Globus pallidus (tissue), 1 donor: ENCODE measurements around the gene CPEB3.
"Not testable (repeated sequence)": the region's sequence is repeated elsewhere in the genome, so short reads cannot be mapped to it uniquely, and the experiment has no call there.

Source experiments
- DNase-seq: peaks from one replicate; pipeline ENCODE4 v3.0.0-alpha.2; 2015; ENCODE audit warnings: low spot score

The CPEB3 gene

GRCh38 chr10:92102601-92103213 is 188.2 kb downstream of the CPEB3 start:
- DNase-seq: no peak

DNA sequence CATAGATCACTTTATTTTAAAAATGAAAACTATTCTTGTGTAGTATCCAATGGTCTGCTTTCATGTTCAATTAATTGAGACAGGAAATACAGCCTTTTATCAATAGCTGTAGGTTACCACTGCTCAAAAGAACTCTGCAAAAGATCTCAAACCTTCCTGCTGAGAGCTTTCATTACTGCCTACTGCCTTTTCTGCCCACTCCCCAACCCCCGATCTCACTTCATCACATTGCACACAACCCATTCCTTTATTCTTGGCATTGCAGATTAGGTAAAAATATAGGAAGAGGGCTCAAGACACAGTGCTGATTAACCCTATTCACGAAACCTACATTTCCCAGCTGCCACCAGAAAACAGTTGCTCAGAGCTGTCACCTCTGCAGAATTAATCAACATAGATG is 195.9 kb downstream of the CPEB3 start:
- DNase-seq: no peak

DNA sequence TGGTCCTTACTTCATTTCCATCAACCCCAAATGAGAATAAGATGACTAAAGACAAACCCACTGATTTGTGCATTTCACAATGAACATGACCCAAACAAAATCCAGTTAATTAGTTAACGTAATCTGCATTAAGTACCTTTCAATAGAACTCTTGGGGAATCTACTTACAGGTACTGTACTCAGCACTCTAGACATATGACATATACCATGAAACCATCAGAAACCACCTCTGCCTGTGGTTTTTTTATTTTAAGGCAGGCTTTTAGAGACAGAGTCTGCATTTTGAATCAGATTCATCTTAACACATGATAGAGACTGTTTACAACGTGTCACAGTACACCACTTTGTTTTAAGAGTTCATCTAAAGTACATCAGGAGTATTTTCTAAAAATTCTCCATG is 198.9 kb downstream of the CPEB3 start:
- DNase-seq: no peak

- peak; percentile 71 for DNase-seq
Measured at GRCh38 chr10:92087750-92088395, 203.0 kb downstream of the CPEB3 start.

DNA sequence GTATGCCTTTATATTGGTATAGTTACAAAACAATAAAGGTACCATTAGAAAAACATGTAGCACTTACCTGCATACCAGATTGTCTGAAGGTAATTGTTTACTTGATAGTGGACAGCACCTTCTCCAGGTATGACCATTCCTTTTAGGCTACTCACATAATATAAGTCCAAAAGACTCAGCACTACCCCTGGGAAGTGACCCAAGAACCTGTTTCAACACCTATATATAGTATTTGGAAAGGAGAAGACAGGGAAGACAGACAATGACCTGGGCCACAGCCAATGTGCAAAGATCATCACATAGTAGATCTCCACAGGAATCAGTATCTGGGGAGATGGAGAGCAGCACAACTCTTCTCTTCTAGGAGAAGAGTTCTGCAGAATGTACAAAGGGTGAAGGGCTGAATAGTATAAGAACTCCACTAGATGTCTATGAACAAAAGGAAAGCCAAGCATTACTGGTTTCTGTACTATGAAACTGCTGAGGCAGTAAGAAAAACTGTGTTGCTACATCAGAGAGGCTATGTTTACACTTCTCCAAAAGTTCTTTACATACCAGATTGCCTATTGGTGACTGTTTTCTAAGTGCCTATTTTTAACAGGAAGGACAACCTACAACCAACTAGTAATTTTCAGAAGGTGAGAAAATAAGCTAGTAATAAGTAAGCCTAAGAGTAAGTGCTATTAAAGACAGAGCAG is 208.1 kb downstream of the CPEB3 start:
- DNase-seq: no peak

GRCh38 chr10:92081641-92082040 is 209.2 kb downstream of the CPEB3 start:
- no peak for DNase-seq

- DNase-seq: no peak
Measured at GRCh38 chr10:92080244-92080643, 210.6 kb downstream of the CPEB3 start.

DNA sequence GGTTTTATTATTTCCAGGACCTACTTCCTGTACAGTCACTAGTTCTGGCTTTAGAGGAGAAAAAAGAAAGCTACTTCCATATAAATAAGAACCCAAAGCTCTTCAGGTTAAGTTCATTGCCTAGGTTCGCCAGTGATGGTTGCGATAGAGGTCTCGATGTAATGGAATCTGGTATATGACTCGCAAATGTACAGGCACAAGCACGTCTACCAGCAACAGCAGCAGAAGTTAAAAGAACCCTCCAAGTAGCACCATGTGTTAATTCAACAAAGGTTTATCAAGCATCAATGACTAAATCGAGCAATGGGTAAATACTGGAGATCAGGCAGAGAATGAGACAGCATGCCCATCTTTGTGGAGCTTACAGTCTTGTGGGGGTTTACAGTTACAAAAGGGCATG is 211.9 kb downstream of the CPEB3 start:
- no peak for DNase-seq

- DNase-seq: no peak
Measured at GRCh38 chr10:92076722-92077121, 214.2 kb downstream of the CPEB3 start.

- DNase-seq: no peak
Measured at GRCh38 chr10:92075829-92076228, 215.0 kb downstream of the CPEB3 start.

GRCh38 chr10:92074126-92074887 is 216.6 kb downstream of the CPEB3 start:
- no peak for DNase-seq

- no peak for DNase-seq
Measured at GRCh38 chr10:92068900-92069299, 222.0 kb downstream of the CPEB3 start.

DNA sequence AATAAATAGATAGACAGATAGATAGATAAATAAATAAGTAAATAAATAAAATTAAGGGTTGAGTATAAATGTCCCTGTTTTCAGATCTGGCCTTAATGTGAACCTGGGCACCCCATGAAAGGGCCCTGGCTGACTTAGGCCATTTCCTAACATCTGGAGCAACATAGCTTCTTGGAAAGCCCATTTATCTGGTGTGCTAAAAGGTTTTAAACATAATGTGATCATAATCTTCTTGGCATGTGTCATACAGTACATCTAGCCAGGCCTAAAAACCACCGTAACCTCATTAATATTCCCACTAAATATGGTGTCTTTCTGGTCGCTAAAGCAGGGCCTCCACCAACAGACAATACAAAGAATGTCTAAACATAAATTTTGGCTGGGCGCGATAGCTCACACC is 224.5 kb downstream of the CPEB3 start:
- no peak for DNase-seq

- DNase-seq: no peak
Measured at GRCh38 chr10:92064506-92064905, 226.4 kb downstream of the CPEB3 start.

GRCh38 chr10:92062273-92062672 is 228.6 kb downstream of the CPEB3 start:
- no peak for DNase-seq

DNA sequence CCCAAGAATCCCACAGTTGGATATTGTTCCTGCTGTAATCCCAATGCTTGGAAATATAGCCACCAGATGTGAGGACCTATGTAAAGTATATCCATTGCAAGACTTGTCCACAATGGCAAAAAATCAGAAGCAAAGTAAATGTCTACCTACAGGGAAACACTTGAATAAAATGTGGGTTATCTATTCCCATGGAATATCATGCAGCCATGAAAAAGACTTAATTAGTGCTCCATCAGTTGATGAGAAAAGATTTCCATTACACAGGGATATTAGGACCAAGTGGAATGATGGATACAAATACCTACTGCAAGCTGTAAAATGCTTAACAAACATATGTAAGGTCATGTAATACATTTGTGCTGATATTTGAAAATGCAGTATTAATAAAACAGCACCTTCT is 236.1 kb downstream of the CPEB3 start:
- no peak for DNase-seq

DNA sequence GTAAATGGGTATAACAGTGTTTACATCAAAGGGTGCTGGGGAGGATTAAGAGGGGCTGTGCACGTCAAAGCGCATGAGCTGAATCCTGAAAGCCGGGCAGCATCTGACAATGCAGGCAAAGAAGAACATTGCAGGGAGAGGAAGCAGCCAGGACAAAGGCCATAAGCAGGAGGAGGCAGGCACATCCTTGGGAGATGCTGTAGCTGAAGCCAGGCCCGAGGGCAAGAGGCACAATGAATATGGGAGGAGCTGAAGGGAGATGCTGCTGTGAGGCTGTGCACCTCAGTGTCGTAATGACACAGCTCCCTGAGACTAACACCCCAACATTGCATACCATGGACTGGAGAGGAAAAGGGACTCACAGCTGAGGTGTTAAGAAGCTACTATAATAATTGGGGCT is 238.1 kb downstream of the CPEB3 start:
- no peak for DNase-seq

GRCh38 chr10:92052088-92052487 is 238.8 kb downstream of the CPEB3 start:
- DNase-seq: no peak

DNA sequence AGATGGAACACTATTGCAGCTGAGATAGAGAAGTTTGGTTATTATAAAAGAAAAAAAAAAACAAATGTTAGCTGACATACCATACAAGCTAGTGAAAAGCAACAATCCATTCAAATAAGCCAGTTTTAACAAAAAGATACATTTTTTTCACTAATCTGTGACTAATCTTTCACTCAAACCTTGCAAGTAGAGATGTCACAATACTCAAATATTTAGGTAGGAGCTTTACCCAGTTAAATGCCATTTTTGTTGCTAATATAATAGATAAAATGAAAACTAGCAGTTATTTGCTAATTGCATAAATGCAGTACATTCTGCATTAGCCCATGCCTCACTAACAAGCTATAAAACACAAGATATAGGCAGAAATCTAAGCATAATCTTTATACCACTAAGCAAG is 243.7 kb downstream of the CPEB3 start:
- DNase-seq: no peak

GRCh38 chr10:92045641-92046106 is 245.2 kb downstream of the CPEB3 start:
- DNase-seq: no peak

GRCh38 chr10:92042541-92042940 is 248.3 kb downstream of the CPEB3 start:
- DNase-seq: no peak

DNA sequence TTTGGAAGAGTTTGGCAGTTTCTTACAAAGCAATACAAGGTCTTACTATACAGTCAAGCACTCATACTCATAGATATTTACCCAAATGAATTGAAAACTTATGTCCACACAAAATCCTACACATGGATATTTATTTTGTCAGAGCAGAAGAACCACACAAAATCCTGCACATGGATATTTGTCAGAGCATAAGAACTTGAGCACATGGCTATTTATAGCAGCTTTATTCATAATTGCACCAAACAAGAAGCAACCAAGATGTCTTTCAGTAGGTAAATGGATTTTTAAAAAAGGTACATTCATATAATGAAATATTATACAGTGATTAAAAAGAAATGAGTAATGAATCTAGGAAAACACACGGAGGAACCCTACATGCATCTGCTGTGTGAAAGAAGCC is 251.9 kb downstream of the CPEB3 start:
- no peak for DNase-seq

DNA sequence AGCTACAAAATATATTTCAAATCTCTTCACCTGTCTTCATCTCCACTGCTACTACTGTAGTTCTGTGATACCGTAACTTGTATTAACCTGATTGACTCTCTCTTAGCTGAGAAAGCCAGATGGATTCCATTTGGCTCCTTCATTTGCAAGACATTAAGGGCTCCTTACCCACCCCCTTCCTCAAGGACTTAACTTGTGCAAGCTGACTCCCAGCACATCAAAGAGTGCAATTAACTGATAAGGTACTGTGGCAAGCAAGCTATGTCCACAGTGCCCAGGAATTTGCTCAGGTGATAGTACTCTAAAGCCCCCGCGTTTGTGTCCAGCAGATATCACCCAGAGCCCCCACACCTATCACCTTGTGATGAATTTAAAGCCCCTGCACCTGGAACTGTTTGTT is 257.8 kb downstream of the CPEB3 start:
- DNase-seq: not testable (repeated sequence)
